GM12892 (cell line): Measurements from ENCODE around the gene KRT76.

ENCODE experiments used
- POLR2A ChIP-seq: IDR thresholded peaks from 2 replicates; pipeline ENCODE4 v1.6.1; 2011; ENCODE audit warnings: low read depth, low read length, control low read depth
- POLR2AphosphoS5 ChIP-seq: IDR thresholded peaks from 2 replicates; pipeline ENCODE4 v1.6.1; 2011; ENCODE audit warnings: low read depth, low read length, control low read depth
- TAF1 ChIP-seq: IDR thresholded peaks from 2 replicates; pipeline ENCODE4 v1.6.1; 2011; ENCODE audit warnings: low read depth, mild to moderate bottlenecking, control low read depth, low read length, borderline replicate concordance

DNA sequence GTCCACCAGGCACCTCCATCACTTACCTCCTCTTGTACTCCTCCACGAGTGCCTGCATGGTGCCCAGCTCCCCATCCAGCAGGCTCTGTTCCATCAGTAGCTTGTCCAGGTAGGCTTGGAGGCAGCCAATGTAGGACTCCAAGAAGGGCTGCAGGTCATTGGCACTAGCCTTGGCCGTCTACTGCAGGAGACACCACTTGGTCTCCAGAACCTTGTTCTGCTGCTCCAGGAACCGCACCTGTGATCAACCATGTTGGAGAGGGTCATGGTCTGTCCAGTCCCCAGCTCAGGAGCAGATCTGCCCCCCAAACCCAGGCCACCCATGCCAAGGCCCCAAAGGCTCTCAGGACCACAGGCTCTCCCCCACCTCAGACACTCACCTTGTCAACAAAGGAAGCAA is 23.9 kb downstream of the KRT76 start:
- TF ChIP-seq POLR2A = no peak
- TF ChIP-seq TAF1 = no peak
- TF ChIP-seq POLR2AphosphoS5 = no peak
